ENCODE results near the gene SORBS2.

SORBS2 gene

GRCh38 chr4:185773419-185773818 lies 38.6 kb downstream of the SORBS2 start:
- DNase-seq (ENCODE audit: low spot score), result no peak
- no peak for TF ChIP-seq CTCF (conservative IDR thresholded peaks at IDR 0.05; ENCODE audit: low read depth)
- CTCF ChIA-PET, result no interaction called here
- H3K27ac ChIP-seq, result no peak overlapping the region
- POLR2A ChIA-PET (ENCODE audit: low non-redundant PET), result no interaction called here

- H3K27ac ChIP-seq, result no peak overlapping the region
- CTCF ChIA-PET, result no interaction called here
- DNase-seq (ENCODE audit: low spot score), result no peak
- TF ChIP-seq CTCF (conservative IDR thresholded peaks at IDR 0.05; ENCODE audit: low read depth), result no peak
- POLR2A ChIA-PET (ENCODE audit: low non-redundant PET), result no interaction called here
Observed at GRCh38 chr4:185772391-185773093, 39.5 kb downstream of the SORBS2 start.

GRCh38 chr4:185771711-185772390 lies 40.1 kb downstream of the SORBS2 start:
- POLR2A ChIA-PET (ENCODE audit: low non-redundant PET), result no interaction called here
- DNase-seq (ENCODE audit: low spot score), result no peak
- CTCF ChIA-PET, result no interaction called here

GRCh38 chr4:185767528-185767927 lies 44.5 kb downstream of the SORBS2 start:
- no peak for DNase-seq (ENCODE audit: low spot score)
- no peak overlapping the region for H3K27ac ChIP-seq
- CTCF ChIA-PET, result no interaction called here
- POLR2A ChIA-PET (ENCODE audit: low non-redundant PET), result no interaction called here
- TF ChIP-seq CTCF (conservative IDR thresholded peaks at IDR 0.05; ENCODE audit: low read depth), result no peak

More at GRCh38 chr4:185771711-185772390, 40.1 kb downstream of the SORBS2 start:
- no peak for TF ChIP-seq CTCF (conservative IDR thresholded peaks at IDR 0.05; ENCODE audit: low read depth)
- no peak overlapping the region for H3K27ac ChIP-seq

GRCh38 chr4:185764876-185765275 lies 47.1 kb downstream of the SORBS2 start:
- no peak for TF ChIP-seq CTCF (conservative IDR thresholded peaks at IDR 0.05; ENCODE audit: low read depth)
- no peak overlapping the region for H3K27ac ChIP-seq
- POLR2A ChIA-PET (ENCODE audit: low non-redundant PET), result no interaction called here
- no peak for DNase-seq (ENCODE audit: low spot score)
- CTCF ChIA-PET, result no interaction called here

GRCh38 chr4:185761352-185762235 lies 50.4 kb downstream of the SORBS2 start:
- DNase-seq (ENCODE audit: low spot score), result no peak
- POLR2A ChIA-PET (ENCODE audit: low non-redundant PET), result no interaction called here
- CTCF ChIA-PET, result no interaction called here
- TF ChIP-seq CTCF (conservative IDR thresholded peaks at IDR 0.05; ENCODE audit: low read depth), result no peak
- no peak overlapping the region for H3K27ac ChIP-seq
